Cerebellar cortex (tissue), 1 donor: ENCODE measurements around the gene GGTLC2.
"Not testable (repeated sequence)": the region's sequence is repeated elsewhere in the genome, so short reads cannot be mapped to it uniquely, and the experiment has no call there.

Experiments
- DNase-seq: peaks from one replicate; pipeline ENCODE4 v3.0.0-alpha.2; 2015; ENCODE audit warnings: low spot score

GGTLC2 gene

DNA sequence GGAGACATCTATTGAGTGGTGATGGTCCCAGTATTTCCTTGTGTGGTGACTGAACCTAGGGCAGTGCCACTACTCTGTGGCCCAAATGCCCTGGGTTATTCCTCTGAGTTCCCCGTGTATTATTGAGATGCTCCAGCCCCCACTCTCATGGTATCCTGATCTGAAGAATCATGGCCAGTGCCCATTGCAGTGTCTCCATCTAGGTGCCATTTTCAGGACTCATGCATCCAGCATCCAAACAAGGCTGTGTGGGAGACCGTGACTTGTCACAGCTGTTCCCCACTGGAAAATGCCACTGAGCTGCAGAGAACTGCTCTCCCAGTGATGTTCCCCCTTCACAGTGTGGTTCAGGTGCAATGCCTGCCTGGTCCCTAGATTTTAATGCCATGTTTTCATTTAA, 24.7 kb downstream of the GGTLC2 start:
- no peak for DNase-seq

- no peak for DNase-seq
Observed at GRCh38 chr22:22670076-22670795, 25.8 kb downstream of the GGTLC2 start.

GRCh38 chr22:22671506-22671905, 27.1 kb downstream of the GGTLC2 start:
- no peak for DNase-seq

DNA sequence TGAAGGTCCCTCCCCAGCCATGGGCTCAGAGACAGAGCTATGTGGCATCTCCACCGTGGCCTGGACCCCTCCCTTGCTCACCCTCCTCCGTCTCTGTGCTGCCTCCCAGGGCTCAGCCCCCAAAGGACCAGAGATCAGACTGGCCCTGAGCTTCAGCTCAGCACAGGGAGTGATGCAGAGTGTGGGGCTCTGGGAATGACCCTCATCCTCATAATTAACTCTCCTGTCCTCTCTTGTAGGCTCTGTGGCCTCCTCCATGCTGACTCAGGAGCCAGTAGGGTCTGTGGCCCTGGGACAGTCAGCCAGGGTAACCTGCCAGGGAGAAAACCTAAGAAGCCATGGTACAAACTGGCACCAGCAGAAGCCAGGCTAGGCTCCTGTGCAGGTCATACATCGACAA, 28.7 kb downstream of the GGTLC2 start:
- no peak for DNase-seq

- peak; percentile 72 for DNase-seq
Observed at GRCh38 chr22:22673628-22674027, 29.2 kb downstream of the GGTLC2 start.

DNA sequence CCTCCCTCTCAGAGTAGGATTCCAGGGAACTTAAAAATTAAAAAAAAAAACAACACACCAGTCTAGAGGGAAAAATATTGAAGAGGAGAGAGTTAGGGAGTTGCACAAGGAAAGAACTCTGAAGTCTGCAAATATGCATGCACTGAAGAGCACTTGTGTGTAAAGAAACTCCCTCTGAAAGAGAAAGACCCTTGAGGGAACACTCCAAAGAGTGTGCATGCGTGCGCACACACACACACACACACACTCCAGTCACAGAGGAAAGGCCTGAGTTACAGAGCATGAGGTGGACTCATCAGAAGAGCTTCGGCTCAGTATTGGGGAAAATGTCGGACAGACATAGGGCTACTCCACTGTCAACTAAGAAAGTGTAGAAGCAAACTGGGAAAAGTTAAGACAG, 30.1 kb downstream of the GGTLC2 start:
- DNase-seq = no peak

GRCh38 chr22:22678970-22679369, 34.6 kb downstream of the GGTLC2 start:
- no peak for DNase-seq

- no peak for DNase-seq
Observed at GRCh38 chr22:22680396-22680795, 36.0 kb downstream of the GGTLC2 start.

DNA sequence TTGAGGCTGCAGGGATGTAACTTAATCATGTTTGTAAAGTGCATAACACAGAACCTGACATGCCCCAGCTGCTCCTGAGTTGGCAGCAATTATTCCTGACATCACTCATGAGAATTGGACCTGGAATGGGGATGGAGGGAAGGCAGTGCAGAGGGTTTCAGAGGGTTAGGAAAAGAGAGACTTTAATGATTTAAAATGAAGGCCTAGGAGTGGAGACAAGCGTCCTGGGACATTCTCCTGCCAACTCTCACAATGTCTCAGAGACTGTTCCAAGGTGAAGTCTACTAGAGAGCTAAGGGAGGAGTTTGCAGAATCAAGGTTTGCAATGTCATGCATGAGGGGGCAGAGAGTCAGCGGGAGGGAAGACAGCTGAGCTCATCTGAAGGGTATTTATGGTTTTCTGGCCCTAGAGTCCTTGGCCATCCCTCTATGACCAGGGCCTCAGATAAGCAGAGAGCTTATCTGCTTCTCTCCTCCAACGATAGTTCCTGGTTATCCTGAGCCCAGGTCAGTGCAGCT, 36.9 kb downstream of the GGTLC2 start:
- no peak for DNase-seq

DNA sequence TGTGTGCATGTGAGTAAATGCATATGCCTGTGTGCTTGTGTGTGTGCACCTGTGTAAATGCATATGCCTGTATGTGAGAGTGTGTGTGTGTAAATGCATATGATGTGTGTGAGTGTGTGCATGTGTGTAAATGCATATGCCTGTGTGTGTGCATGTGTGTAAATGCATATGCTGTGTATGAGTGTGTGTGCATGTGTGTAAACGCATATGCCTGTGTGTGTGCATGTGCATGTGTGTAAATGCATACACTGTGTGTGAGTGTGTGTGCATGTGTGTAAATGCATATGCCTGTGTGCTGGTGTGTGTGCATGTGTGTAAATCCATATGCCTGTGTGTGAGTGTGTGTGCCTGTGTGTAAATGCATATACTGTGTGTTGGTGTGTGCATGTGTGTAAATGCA, 37.8 kb downstream of the GGTLC2 start:
- DNase-seq = no peak

GRCh38 chr22:22682807-22683667, 38.6 kb downstream of the GGTLC2 start:
- no peak for DNase-seq

DNA sequence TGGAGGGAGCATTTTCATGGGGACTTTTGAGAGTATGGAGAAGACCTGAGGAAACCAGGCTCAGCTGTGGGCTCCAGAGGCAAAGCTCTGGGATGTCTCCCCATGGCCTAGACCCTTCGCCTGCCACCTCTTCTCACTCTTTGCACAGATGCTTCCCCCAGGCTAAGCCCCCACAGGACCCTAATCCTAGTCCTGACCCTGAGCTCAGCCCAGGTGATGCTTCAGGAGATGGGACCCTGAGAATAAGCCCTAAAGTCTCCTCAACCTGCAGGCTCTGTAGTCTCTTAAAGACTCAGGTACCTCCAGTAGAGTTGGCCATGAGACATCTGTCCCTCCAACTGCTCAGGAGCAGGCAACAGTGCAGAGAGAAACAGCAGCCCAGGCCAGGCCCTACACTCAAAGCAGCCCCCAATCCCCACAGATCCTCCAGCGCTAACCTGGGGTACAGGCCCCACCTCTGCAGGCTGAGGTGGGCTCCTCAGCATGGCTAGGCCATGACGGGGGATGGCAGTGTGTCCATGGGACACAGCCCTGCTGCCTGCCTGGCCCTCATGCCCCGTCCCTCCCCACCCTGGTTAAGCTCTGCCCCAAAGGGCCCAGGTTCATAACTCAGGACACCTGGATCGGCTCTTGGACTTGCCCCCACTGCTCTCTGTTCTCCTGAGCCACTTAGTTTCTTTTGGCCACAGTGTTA, 39.4 kb downstream of the GGTLC2 start:
- DNase-seq = no peak

DNA sequence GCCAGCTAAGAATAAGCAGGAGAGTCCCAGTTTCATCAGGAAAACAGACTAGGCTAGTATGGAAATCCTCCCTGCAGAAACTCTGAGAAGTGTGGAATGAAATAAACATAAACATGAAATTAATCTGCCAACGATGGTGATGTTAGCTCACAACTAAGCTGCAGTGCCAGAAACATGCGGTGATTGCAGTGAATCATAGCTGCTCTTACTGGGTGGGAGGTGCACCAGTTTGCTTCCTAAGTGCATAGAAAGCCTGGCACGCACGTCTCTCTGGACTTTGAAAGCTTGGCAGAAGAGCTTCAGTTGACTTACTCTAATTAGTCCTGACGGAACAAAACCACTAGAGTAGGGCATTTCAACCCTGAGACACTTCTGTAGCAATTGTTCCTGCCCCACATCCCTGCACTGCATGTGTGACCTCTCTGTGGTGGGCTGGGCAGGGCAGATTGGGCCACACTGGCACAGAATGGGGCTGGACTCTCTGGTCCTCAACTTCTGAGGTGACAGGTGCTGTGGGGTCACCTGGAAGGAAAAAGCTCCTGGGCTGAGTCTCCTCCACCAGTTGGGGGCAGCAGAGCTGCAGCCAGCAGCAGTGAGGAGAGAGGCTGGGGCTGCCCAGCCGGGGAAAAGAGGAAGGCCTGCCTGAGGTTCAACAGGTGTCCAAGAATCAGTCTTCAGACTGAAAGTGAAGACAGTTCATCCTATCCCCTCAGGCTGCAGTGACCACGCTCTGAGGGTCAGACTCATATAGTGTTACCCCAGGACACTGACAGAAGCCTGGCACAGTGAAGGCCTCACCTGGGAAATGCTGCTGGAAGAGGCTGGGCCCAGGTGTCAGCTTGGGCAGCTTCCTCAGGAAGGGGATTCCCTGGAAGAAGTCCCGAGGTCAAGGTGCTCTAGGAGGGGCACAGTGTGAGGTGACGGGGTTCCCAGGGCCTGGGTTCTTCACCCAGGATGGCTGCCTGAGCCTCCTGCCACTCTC, 40.5 kb downstream of the GGTLC2 start:
- peak; percentile 25 for DNase-seq

GRCh38 chr22:22685586-22685985, 41.2 kb downstream of the GGTLC2 start:
- DNase-seq = no peak

DNA sequence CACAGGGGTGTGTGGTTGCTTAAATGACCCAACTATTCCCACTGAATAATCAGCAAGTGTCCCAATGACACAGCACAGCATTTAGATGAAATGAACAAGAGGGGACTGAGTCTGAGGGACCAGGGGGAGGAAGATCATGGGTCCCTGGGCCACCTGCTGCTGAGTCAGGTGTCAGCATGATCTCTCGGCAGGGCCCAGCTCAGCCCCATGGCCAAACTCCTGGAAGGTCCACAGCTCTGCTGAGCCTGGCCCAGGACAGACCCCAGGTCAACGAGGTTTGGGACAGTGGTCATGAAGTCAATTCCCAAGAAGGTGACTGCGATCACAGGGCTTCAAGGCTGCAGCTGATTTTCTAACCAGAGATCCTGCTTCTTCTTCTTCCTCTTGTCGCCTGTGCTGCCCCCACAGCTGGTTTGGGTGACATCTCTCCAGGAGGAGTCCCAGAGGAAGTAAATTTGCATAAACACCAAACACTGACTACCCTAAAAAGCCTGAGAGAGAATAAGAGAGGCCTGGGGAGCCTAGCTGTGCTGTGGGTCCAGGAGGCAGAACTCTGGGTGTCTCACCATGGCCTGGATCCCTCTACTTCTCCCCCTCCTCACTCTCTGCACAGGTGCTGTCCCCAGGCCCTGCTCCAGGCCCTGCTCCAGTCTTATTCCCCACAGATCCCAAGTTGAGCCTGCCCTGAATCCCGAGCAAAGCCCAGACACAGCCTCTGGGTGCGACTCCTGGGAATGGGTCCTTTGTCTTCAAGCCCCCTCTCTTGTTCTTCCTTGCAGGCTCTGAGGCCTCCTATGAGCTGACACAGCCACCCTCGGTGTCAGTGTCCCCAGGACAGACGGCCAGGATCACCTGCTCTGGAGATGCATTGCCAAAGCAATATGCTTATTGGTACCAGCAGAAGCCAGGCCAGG, 42.0 kb downstream of the GGTLC2 start:
- DNase-seq = not testable (repeated sequence)

DNA sequence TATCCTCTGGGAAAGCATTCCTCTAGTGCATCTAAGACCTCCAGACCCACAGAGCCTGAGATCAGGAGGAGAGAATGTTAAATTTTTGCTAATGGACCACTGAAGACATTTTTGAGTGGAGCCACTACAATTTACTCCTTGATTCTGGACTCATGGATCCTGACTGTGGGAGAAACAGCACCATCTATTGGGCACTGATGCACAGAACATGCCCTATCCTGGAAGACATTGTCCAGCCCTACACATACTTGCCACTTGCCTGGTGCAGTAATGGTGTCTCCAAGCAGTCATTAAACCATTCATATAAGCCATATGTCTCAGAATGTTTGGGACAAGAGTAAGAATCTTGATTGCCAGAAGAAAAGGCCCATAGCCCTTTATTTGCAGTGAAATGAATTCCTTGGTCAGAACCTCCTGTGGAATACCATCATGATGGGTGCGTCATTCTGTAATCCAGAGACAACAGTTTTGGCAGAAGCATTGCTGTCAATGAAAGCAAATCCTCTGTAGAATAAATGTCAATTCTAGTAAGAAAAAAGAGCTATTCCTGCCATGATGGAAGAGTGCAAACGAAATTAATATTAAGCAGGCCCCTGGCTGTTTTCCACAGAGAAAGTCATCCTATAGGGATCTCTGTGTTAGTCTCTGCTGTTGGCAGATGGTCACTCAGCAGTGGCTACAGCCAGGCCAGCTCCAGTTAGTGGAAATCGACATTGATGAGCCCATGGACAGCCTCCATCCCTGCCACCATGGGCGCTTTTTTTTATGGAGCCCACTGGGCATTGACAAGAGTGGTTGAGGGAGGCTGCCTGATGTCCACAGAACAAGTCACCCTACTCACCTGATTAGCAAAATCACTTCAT, 43.5 kb downstream of the GGTLC2 start:
- DNase-seq = peak; percentile 78

DNA sequence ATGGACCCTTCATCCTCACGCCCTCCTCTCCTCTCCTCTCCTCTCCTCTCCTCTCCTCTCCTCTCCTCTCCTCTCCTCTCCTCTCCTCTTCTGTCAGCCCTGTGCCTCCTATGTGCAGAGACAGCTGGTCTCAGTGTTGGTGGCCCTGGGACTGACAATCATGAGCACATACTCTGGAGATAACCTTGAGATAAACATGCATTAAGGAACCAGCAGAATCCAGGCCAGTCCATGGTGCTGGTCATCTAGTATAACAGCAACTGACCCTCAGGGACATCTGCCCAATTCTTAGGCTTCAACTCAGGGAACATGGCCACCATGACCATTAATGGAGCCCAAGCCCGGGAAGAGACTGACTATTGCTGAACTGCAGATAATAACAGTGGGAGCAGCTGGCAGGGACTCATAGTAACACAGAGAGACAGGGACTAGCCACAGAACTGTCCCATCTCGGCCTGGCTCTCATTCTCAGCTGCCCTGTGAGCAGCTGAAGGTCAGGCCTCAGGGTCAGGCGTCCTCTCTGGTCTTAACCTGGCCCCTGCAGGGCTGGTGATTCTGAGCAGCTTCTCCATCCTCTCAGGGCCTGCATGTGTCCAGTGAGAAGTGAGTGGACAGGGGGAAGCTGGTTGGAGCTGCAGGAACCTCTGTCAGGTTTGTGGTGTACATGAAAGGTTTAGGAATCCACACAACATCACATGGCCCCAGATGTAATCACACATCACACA, 45.4 kb downstream of the GGTLC2 start:
- DNase-seq = no peak

- no peak for DNase-seq
Observed at GRCh38 chr22:22691055-22691454, 46.6 kb downstream of the GGTLC2 start.
